ENCODE results near the gene STAB1.

STAB1 gene

GRCh38 chr3:52570076-52570475, 74.9 kb downstream of the STAB1 start:
- Histone ChIP-seq H4K20me1 (ENCODE audit: control insufficient read depth, insufficient read depth, low read depth, low read length) (no peaks in the 10 kb centered on the region), H3K36me3 (ENCODE audit: control insufficient read depth, low read length) (peaks cover 27% of the 10 kb centered on the region), H3K27ac (ENCODE audit: low read depth, low read length) (no peak overlapping the region), H3F3A (ENCODE audit: control insufficient read depth, insufficient read depth) (no peaks in the 10 kb centered on the region), H3K79me2 (ENCODE audit: control insufficient read depth, low read length) (no peaks in the 10 kb centered on the region), H3K4me1 (ENCODE audit: control insufficient read depth, low read length) (no peaks in the 10 kb centered on the region), H3K4me2 (ENCODE audit: low read length) (no peak overlapping the region), H3K4me3 (ENCODE audit: low read length) (no peak overlapping the region), H3K9me2 (replicated peaks; ENCODE audit: control insufficient read depth, low read length) (no peaks in the 10 kb centered on the region), H3K9me3 (ENCODE audit: control insufficient read depth, insufficient read depth, low read length) (no peaks in the 10 kb centered on the region), H3K27me3 (ENCODE audit: control insufficient read depth, low read length) (no peaks in the 10 kb centered on the region)
- TF ChIP-seq EZH2phosphoT487 (IDR thresholded peaks at IDR 0.05; ENCODE audit: borderline replicate concordance, low read length), result no peak
- TF ChIP-seq, protein P1, sequence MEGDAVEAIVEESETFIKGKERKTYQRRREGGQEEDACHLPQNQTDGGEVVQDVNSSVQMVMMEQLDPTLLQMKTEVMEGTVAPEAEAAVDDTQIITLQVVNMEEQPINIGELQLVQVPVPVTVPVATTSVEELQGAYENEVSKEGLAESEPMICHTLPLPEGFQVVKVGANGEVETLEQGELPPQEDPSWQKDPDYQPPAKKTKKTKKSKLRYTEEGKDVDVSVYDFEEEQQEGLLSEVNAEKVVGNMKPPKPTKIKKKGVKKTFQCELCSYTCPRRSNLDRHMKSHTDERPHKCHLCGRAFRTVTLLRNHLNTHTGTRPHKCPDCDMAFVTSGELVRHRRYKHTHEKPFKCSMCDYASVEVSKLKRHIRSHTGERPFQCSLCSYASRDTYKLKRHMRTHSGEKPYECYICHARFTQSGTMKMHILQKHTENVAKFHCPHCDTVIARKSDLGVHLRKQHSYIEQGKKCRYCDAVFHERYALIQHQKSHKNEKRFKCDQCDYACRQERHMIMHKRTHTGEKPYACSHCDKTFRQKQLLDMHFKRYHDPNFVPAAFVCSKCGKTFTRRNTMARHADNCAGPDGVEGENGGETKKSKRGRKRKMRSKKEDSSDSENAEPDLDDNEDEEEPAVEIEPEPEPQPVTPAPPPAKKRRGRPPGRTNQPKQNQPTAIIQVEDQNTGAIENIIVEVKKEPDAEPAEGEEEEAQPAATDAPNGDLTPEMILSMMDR (IDR thresholded peaks at IDR 0.05; ENCODE audit: low read depth, low read length, poor library complexity, severe bottlenecking), result no peak

DNA sequence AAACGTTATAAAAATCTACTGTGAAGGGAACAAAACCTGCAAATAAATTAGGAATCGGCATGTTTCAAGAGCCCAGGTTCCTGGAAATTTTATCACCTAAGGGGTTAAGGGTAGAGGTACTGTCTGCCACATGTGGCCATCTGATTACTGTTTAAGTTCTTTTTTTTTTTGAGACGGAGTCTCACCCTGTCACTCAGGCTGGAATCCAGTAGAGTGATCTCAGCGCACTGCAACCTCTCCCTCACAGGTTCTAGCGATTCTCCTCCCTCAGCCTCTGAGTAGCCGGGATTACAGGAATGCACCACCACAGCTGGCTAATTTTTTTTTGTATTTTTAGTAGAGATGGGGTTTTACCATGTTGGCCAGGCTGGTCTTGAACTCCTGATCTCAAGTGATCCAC, 77.1 kb downstream of the STAB1 start:
- no peaks in the 10 kb centered on the region for H3F3A ChIP-seq (ENCODE audit: control insufficient read depth, insufficient read depth)
- H3K79me2 ChIP-seq (ENCODE audit: control insufficient read depth, low read length), result no peaks in the 10 kb centered on the region
- H3K9me2 ChIP-seq (replicated peaks; ENCODE audit: control insufficient read depth, low read length), result no peaks in the 10 kb centered on the region
- no peak overlapping the region for H3K4me2 ChIP-seq (ENCODE audit: low read length)
- no peaks in the 10 kb centered on the region for H3K4me1 ChIP-seq (ENCODE audit: control insufficient read depth, low read length)
- H3K36me3 ChIP-seq (ENCODE audit: control insufficient read depth, low read length), result peaks cover 37% of the 10 kb centered on the region
- no peaks in the 10 kb centered on the region for H4K20me1 ChIP-seq (ENCODE audit: control insufficient read depth, insufficient read depth, low read depth, low read length)
- TF ChIP-seq, protein P1 (IDR thresholded peaks at IDR 0.05; ENCODE audit: low read depth, low read length, poor library complexity, severe bottlenecking), result no peak
- no peak for TF ChIP-seq EZH2phosphoT487 (IDR thresholded peaks at IDR 0.05; ENCODE audit: borderline replicate concordance, low read length)
- no peaks in the 10 kb centered on the region for H3K9me3 ChIP-seq (ENCODE audit: control insufficient read depth, insufficient read depth, low read length)
- no peak overlapping the region for H3K27ac ChIP-seq (ENCODE audit: low read depth, low read length)
- no peaks in the 10 kb centered on the region for H3K27me3 ChIP-seq (ENCODE audit: control insufficient read depth, low read length)
- no peak overlapping the region for H3K4me3 ChIP-seq (ENCODE audit: low read length)
